ENCODE data around the gene TAMALIN.

GRCh38 chr12:51974646-51975045 is 32.1 kb upstream of the TAMALIN start:
- TF ChIP-seq, protein P1, sequence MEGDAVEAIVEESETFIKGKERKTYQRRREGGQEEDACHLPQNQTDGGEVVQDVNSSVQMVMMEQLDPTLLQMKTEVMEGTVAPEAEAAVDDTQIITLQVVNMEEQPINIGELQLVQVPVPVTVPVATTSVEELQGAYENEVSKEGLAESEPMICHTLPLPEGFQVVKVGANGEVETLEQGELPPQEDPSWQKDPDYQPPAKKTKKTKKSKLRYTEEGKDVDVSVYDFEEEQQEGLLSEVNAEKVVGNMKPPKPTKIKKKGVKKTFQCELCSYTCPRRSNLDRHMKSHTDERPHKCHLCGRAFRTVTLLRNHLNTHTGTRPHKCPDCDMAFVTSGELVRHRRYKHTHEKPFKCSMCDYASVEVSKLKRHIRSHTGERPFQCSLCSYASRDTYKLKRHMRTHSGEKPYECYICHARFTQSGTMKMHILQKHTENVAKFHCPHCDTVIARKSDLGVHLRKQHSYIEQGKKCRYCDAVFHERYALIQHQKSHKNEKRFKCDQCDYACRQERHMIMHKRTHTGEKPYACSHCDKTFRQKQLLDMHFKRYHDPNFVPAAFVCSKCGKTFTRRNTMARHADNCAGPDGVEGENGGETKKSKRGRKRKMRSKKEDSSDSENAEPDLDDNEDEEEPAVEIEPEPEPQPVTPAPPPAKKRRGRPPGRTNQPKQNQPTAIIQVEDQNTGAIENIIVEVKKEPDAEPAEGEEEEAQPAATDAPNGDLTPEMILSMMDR (IDR thresholded peaks at IDR 0.05; ENCODE audit: poor library complexity): no peak
- TF ChIP-seq EZH2phosphoT487 (IDR thresholded peaks at IDR 0.05; ENCODE audit: low read depth, severe bottlenecking, unreplicated experiment) (no peak), EZH2 (IDR thresholded peaks at IDR 0.05; ENCODE audit: borderline replicate concordance) (no peak)
